Astrocyte of the hippocampus (primary cell): ENCODE results near the gene JPH3.

ENCODE experiments used
- DNase-seq: peaks from one replicate; pipeline ENCODE4 v3.0.0; 2011; ENCODE audit warnings: low read depth, low spot score

JPH3 gene

DNA sequence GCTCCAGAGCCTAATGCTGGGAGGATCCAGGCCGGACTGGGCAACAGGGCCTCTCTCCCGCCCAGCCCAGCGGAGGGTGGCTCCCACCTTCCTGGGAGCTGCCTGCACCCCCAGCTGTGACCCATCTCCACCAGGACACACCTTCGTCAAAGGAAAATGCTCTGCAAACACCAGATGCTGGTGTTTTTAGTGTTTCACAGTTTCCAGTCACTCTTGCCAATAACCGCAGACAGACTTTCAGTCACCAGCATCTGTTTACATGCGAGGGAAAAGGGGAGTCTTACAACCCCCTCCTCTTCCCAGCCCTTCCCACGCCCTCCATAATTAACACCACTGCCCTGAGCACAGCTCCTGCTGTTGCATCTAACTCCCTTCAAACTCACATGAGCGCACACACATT is 138.1 kb downstream of the JPH3 start:
- peak; percentile 82 for DNase-seq

DNA sequence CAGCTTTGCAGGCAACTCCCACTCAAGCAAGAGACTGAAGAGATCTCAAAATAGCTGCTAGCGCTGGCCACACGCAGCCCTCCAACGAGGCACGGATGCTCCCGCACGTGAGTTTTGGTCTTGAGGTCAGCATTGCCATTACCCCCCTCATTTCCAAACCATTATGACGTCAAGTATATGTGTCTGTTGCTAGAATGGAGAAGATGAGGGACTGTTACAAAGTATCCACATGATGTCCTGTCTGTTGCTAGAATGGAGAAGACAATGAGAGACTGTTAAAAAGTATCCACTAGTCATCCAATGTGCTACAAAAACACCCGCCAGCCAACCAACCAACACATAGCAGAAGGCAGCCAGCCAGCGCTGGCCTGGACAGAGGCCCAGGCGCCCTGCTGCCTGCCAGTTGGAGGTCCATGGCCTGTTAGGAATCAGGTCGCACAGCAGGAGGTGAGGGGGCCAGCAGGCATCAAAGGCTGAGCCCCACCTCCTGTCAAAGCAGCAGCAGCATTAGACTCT is 138.7 kb downstream of the JPH3 start:
- DNase-seq: peak; percentile 87

DNA sequence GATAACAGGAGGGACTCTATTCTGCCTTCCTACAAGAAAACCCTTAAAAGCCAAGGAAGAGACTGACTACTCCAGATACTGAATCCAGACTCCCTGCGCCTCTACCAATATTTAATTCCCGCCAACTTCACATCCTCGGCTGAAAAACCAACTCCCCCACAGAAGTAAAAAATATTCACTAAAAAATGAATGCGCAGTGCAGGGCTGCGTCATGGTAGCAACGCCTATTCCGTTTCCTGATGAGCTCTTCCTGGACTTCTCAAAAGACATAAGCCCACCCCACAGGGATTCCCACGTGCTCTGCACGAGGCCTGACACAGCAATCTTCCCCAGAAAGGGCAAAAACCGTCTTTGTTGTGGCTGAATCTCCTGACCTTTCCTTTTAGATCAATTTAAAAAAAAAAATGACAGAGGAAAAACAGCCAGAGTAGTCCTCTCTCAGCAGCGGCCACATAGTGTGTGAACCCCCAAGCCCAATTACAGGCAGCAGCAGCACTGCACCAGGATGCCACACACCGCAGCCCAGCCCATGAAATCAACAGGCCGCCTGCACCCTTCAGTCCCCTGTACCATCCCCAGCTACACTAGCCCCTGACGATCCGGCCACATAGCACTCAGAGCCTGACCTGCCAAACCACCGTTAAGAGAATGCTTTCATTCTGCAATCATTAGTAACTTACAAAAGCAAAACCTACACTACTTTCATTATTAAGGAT is 139.6 kb downstream of the JPH3 start:
- no peak for DNase-seq

DNA sequence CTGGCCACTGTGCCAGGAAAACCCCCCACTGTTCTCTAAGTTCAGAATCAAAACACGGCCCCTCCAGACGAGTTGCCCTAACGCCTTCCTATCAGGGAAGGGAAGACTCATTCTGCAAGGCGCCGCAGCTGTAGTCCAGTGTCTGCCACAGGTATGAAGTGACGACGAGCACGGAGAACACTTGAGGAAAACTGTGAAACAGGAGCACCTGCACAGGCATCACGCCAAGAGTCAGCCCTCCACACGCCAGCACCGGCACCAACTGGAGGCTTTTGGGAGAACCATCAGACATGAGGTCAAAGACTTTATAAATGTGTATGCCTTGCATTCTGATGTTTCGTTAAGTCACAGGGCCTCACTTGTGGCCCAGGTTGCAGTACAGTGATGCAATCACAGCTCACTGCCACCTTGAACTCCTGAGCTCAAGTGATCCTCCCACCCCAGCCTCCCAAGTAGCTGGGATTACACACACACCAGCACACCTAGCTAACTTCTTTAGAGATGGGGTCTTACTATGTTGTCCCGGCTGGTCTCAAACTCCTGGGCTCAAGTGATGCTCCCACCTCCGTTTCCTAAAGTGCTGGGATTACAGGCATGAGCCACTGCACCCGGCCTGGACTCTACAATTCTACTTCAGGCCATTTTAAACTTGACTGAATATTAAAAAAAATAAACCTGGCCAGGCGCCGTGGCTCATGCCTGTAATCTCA is 140.6 kb downstream of the JPH3 start:
- no peak for DNase-seq

GRCh38 chr16:87744750-87745514 is 142.6 kb downstream of the JPH3 start:
- DNase-seq: no peak

GRCh38 chr16:87746178-87746577 is 143.9 kb downstream of the JPH3 start:
- DNase-seq: no peak
